AG04450 (cell line): ENCODE results near the gene GAS7. TPM values are rescaled to one million over a fixed set of nuclear protein-coding genes. Genes with fewer than 3 reads are reported as not detected.

Source experiments
- CTCF ChIA-PET: fragments of 300-600, 350-600 bp; formaldehyde crosslinking; extraction: SDS; loops from one replicate; lab custom pipeline; 2022; ENCODE audit warnings: antibody characterized with exemption, inconsistent platforms; lab: Charles Lee
- POLR2A ChIA-PET: fragments of 350-600 bp; formaldehyde crosslinking; extraction: SDS; loops from one replicate; lab custom pipeline; 2021; ENCODE audit warnings: antibody characterized with exemption, inconsistent platforms; lab: Yijun Ruan, JAX
- DNase-seq: peaks from one replicate; pipeline ENCODE4 v3.0.0-alpha.2; 2011; ENCODE audit warnings: low read depth, low spot score
- H3K27ac ChIP-seq: one replicate; pipeline ENCODE4 v1.5.1; 2012; ENCODE audit warnings: low read depth, low read length, control low read depth
- H3K27me3 ChIP-seq: one replicate; pipeline ENCODE4 v1.6.0; 2012; ENCODE audit warnings: low read length; ENCODE audit not compliant: control insufficient read depth, insufficient read depth
- H3K4me3 ChIP-seq: 2 replicates; pipeline ENCODE4 v1.5.1; 2011; ENCODE audit warnings: mild to moderate bottlenecking, low read depth, low read length, control low read depth
- H3K9me3 ChIP-seq: 2 replicates; pipeline ENCODE4 v1.5.1; 2012; ENCODE audit warnings: low read length; ENCODE audit not compliant: control insufficient read depth, insufficient read depth
- polyA plus RNA-seq: library from polyadenylated mRNA; depleted of rRNA; stranded (reverse); fragments of >200 nt; gene quantifications from 2 replicates; pipeline ENCODE4 v1.2.3, GENCODE V29; 2011
- TF ChIP-seq, protein P1 (sequence below): IDR thresholded peaks from 2 replicates; pipeline ENCODE4 v1.5.1; 2011; ENCODE audit warnings: low read depth, low read length, control low read depth, inconsistent platforms

Gene GAS7
- polyA plus RNA-seq, 1 experiment = 5.6 TPM

DNA sequence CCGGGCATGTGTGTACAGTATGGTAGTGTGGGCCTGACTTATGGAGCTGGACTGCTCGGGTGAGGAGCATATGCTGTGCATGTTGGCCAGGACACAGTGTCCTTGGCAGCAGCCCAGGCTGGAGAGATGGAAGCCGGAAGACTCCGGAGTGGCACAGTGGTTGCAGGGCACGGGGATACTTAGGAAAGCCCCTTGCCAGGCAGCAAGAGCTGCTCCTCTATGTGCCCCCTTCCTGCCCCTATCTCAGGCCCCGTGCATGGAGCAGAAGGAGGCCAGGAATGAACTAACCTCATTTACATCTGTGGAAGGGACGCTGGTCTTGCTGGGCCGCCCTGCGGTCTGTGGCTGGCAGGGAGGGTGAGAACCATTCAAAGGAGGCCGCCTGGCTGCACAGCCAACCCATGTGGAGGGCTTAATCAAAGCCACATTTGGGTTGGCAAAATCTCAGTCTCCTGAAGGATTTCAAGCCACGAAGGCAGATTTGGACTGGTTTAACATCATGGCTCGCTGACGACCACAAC, 261.1 kb downstream of the GAS7 start:
- ChIA-PET CTCF (no interaction called here), POLR2A (no interaction called here)
- Histone ChIP-seq H3K4me3 (no peak overlapping the region), H3K9me3 (peaks cover 28% of the 10 kb centered on the region), H3K27me3 (no peaks in the 10 kb centered on the region), H3K27ac (no peak overlapping the region)
- DNase-seq = no peak
- TF ChIP-seq, protein P1, sequence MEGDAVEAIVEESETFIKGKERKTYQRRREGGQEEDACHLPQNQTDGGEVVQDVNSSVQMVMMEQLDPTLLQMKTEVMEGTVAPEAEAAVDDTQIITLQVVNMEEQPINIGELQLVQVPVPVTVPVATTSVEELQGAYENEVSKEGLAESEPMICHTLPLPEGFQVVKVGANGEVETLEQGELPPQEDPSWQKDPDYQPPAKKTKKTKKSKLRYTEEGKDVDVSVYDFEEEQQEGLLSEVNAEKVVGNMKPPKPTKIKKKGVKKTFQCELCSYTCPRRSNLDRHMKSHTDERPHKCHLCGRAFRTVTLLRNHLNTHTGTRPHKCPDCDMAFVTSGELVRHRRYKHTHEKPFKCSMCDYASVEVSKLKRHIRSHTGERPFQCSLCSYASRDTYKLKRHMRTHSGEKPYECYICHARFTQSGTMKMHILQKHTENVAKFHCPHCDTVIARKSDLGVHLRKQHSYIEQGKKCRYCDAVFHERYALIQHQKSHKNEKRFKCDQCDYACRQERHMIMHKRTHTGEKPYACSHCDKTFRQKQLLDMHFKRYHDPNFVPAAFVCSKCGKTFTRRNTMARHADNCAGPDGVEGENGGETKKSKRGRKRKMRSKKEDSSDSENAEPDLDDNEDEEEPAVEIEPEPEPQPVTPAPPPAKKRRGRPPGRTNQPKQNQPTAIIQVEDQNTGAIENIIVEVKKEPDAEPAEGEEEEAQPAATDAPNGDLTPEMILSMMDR = no peak

DNA sequence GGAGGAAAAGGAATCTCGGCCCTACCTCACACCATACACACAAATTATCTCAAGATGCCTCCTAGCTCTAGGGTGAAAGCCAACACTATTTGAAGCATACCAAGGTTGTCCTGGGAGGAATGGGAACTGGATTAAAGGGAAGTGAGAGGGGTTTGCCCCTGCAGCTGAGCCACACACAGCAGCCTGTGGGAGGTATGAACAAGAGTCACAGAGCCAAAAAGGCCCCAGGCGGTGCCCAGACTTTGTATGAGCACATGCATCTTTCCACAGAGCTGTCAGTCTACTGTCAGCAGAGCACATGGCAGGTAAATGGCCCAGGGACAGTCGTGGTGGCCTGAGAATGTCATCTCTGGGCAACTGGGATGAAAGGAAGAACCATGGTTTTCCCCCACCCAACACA, 262.3 kb downstream of the GAS7 start:
- no peak overlapping the region for H3K4me3 ChIP-seq
- ChIA-PET POLR2A (no interaction called here), CTCF (interaction anchor here (3.7 kb wide), 1 partner anchor 681 kb away, joined by 13 read pairs; no protein-coding TSS in a partner anchor)
- TF ChIP-seq, protein P1 = no peak
- H3K9me3 ChIP-seq = peaks cover 24% of the 10 kb centered on the region
- no peak for DNase-seq
- no peaks in the 10 kb centered on the region for H3K27me3 ChIP-seq
- no peak overlapping the region for H3K27ac ChIP-seq

DNA sequence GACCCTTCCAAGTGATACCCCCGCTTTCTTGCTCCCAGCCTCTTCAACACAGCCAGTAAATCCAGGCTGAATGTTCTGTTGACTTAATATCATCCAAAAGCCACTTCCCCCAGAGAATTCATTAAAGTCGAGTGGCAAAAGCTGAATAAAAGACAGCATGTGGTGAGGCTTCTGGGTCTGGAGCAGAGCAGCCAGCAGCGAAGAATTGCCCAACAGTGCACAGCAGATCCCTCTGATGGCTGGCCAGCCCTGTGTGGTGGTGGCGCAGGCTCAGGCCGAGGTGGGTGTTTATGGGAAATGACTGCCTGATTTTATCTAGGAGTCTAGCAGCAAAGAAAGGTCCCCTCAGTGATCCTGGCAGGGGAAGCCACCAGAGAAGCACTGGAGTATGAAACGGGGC, 263.0 kb downstream of the GAS7 start:
- POLR2A ChIA-PET = no interaction called here
- H3K27ac ChIP-seq = no peak overlapping the region
- no peak for DNase-seq
- TF ChIP-seq, protein P1 = no peak
- H3K4me3 ChIP-seq = no peak overlapping the region
- CTCF ChIA-PET = interaction anchor here (0.6 to 3.7 kb wide), 2 partner anchors 177 to 682 kb away, joined by 3 to 13 read pairs; no protein-coding TSS in a partner anchor
- no peaks in the 10 kb centered on the region for H3K27me3 ChIP-seq
- peaks cover 24% of the 10 kb centered on the region for H3K9me3 ChIP-seq

DNA sequence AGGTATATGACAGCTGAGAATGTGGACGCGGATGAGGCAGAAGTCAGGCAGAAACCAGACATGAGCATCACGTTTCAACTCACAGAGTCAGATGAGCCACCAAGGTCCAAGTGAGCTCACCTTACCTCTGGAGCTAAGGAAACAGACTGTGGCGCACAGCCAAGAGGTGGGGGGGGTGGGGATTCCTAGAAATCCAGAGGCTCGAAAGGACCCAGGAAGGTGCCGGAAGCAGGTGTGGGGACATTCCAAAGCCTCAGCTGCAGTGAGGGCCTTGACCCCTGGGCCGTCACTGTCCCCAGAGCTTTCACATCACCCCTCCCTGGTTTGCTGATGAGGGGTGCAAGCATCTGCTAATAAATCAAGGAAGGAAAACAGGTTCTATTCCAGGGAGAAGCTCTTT, 264.1 kb downstream of the GAS7 start:
- TF ChIP-seq, protein P1 = no peak
- Histone ChIP-seq H3K27ac (no peak overlapping the region), H3K4me3 (no peak overlapping the region), H3K9me3 (peaks cover 15% of the 10 kb centered on the region), H3K27me3 (no peaks in the 10 kb centered on the region)
- ChIA-PET POLR2A (no interaction called here), CTCF (interaction anchor here (0.8 to 3.7 kb wide), 2 partner anchors 10 to 683 kb away, joined by 4 to 13 read pairs; no protein-coding TSS in a partner anchor)
- DNase-seq = no peak

DNA sequence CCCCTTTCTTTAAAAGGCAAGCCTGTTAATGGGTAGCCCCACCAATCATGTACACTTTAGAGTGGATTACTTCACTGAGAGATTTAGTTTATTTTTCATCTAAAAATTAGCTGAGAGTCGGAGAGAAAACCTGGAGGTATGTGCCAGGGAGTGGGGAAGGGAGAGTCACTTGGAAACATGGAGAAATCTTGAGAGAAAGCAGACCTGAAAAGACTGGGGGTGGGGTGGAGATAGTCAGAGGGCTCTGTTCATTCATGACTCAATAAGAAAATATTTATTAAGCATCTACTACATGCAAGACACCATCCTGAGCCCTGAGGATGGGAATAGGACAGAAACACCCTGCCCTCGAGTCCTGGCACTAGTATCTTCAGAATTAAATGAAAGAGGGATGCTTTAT, 265.9 kb downstream of the GAS7 start:
- no peak for DNase-seq
- ChIA-PET POLR2A (no interaction called here), CTCF (no interaction called here)
- no peak overlapping the region for H3K27ac ChIP-seq
- H3K4me3 ChIP-seq = no peak overlapping the region
- TF ChIP-seq, protein P1 = no peak
- H3K9me3 ChIP-seq = peaks cover 9% of the 10 kb centered on the region
- no peaks in the 10 kb centered on the region for H3K27me3 ChIP-seq
